ENCODE data around the gene AP4M1.

The AP4M1 gene

GRCh38 chr7:100087055-100087750 lies 14.2 kb upstream of the AP4M1 start:
- no peak for DNase-seq (ENCODE audit: low read depth in 1 of 2, low spot score in 1 of 2)

- DNase-seq (ENCODE audit: low read depth in 1 of 2, low spot score in 1 of 2): no peak
Measured at GRCh38 chr7:100088095-100088620, 13.3 kb upstream of the AP4M1 start.

- DNase-seq (ENCODE audit: low read depth in 1 of 2, low spot score in 1 of 2): peak; percentile 76 to 87
Measured at GRCh38 chr7:100088621-100089457, 12.6 kb upstream of the AP4M1 start, which contains the start of gene COPS6. COPS6 (plus strand) TSS chr7:100088969; CDS start chr7:100088991, 22 bp downstream.

- no peak for DNase-seq (ENCODE audit: low read depth in 1 of 2, low spot score in 1 of 2)
Measured at GRCh38 chr7:100089458-100090196, 11.8 kb upstream of the AP4M1 start.

- DNase-seq (ENCODE audit: low read depth in 1 of 2, low spot score in 1 of 2): no peak
Measured at GRCh38 chr7:100090527-100091410, 10.7 kb upstream of the AP4M1 start.

GRCh38 chr7:100091411-100092181 lies 9.8 kb upstream of the AP4M1 start:
- no peak for DNase-seq (ENCODE audit: low read depth in 1 of 2, low spot score in 1 of 2)

GRCh38 chr7:100093054-100093453 lies 8.4 kb upstream of the AP4M1 start:
- DNase-seq (ENCODE audit: low read depth in 1 of 2, low spot score in 1 of 2): no peak

- DNase-seq (ENCODE audit: low read depth in 1 of 2, low spot score in 1 of 2): no peak
Measured at GRCh38 chr7:100093498-100093897, 7.9 kb upstream of the AP4M1 start.

- no peak for DNase-seq (ENCODE audit: low read depth in 1 of 2, low spot score in 1 of 2)
Measured at GRCh38 chr7:100093925-100094486, 7.4 kb upstream of the AP4M1 start.

- DNase-seq (ENCODE audit: low read depth in 1 of 2, low spot score in 1 of 2): no peak
Measured at GRCh38 chr7:100095289-100095688, 6.2 kb upstream of the AP4M1 start.

GRCh38 chr7:100095704-100096103 lies 5.7 kb upstream of the AP4M1 start:
- DNase-seq (ENCODE audit: low read depth in 1 of 2, low spot score in 1 of 2): no peak

- DNase-seq (ENCODE audit: low read depth in 1 of 2, low spot score in 1 of 2): no peak
Measured at GRCh38 chr7:100098913-100099312, 2.5 kb upstream of the AP4M1 start.

- no peak for DNase-seq (ENCODE audit: low read depth in 1 of 2, low spot score in 1 of 2)
Measured at GRCh38 chr7:100099452-100099851, 2.0 kb upstream of the AP4M1 start.

- DNase-seq (ENCODE audit: low read depth in 1 of 2, low spot score in 1 of 2): peak; percentile 72 to 79
Measured at GRCh38 chr7:100100420-100101015, 925 bp upstream of the AP4M1 start.

- DNase-seq (ENCODE audit: low read depth in 1 of 2, low spot score in 1 of 2): no peak
Measured at GRCh38 chr7:100102950-100103840, 1.8 kb downstream of the AP4M1 start.

- no peak for DNase-seq (ENCODE audit: low read depth in 1 of 2, low spot score in 1 of 2)
Measured at GRCh38 chr7:100105534-100105933, 4.1 kb downstream of the AP4M1 start.

- DNase-seq (ENCODE audit: low read depth in 1 of 2, low spot score in 1 of 2): no peak
Measured at GRCh38 chr7:100106633-100107032, 5.2 kb downstream of the AP4M1 start.
